H1 (cell line): ENCODE measurements around the gene PRSS50. TPM values are rescaled to one million over a fixed set of nuclear protein-coding genes. Genes with fewer than 3 reads are reported as not detected.

Source experiments
- CREB1 ChIP-seq: IDR thresholded peaks from 2 replicates; pipeline ENCODE4 v1.6.1; 2012; ENCODE audit warnings: inconsistent platforms
- FOSL1 ChIP-seq: IDR thresholded peaks from 2 replicates; pipeline ENCODE4 v1.6.1; 2011; ENCODE audit warnings: mild to moderate bottlenecking, low read depth, low read length, moderate library complexity; ENCODE audit not compliant: insufficient read depth
- RAD21 ChIP-seq, 2 experiments: IDR thresholded peaks in 1 of 2; conservative IDR thresholded peaks in 1 of 2; 2 replicates each; pipeline ENCODE4 v1.6.1; 2011; ENCODE audit warnings: low read depth in 2 of 2, low read length in 2 of 2, improper control_type of control experiment in 1 of 2, inconsistent platforms in 1 of 2, mild to moderate bottlenecking in 1 of 2, moderate library complexity in 1 of 2
- RNF2 ChIP-seq: fragments of 200-900, 300-1000 bp; sonication (generic); IDR thresholded peaks from 2 replicates; pipeline ENCODE4 v1.7.1; 2016; ENCODE audit warnings: borderline replicate concordance, low read depth, mild to moderate bottlenecking, antibody characterized with exemption, low read length; ENCODE audit not compliant: poor library complexity, severe bottlenecking; ENCODE audit errors: missing control alignments
- polyA plus RNA-seq, 7 experiments: library from polyadenylated mRNA; depleted of rRNA in 3 of 7; stranded (reverse) in 5 of 7; unstranded in 2 of 7; fragments of >200 nt in 5 of 7; fragments of 200-250 nt in 2 of 7; gene quantifications; 1 replicate in 5 of 7; 2 replicates in 1 of 7; 4 replicates in 1 of 7; pipeline versions ENCODE4 v1.2.1 to v1.2.3, GENCODE V29; 2011 to 2013; ENCODE audit warnings: missing spikeins in 2 of 7, mixed read lengths in 2 of 7
- total RNA-seq: library from RNA; stranded (reverse); fragmentation: NEBNext Ultra II Directional; extraction: Animal tissue kit (Norgen Biotek cat#: 25700); gene quantifications from 2 replicates; pipeline ENCODE4 v1.2.1, GENCODE V29; 2021
- TF ChIP-seq, protein P1 (sequence below): fragments of 300-600 bp; sonication (generic); IDR thresholded peaks from 2 replicates; pipeline ENCODE4 v1.7.1; 2012; ENCODE audit warnings: low read length, moderate library complexity, mild to moderate bottlenecking, inconsistent platforms; ENCODE audit not compliant: insufficient replicate concordance

Gene PRSS50
- total and polyA plus RNA-seq, 2 of the 8 experiments (the other 6 are each of a cell fraction or from before 2014, with no cell fraction given): 0.47 to 0.71 TPM

DNA sequence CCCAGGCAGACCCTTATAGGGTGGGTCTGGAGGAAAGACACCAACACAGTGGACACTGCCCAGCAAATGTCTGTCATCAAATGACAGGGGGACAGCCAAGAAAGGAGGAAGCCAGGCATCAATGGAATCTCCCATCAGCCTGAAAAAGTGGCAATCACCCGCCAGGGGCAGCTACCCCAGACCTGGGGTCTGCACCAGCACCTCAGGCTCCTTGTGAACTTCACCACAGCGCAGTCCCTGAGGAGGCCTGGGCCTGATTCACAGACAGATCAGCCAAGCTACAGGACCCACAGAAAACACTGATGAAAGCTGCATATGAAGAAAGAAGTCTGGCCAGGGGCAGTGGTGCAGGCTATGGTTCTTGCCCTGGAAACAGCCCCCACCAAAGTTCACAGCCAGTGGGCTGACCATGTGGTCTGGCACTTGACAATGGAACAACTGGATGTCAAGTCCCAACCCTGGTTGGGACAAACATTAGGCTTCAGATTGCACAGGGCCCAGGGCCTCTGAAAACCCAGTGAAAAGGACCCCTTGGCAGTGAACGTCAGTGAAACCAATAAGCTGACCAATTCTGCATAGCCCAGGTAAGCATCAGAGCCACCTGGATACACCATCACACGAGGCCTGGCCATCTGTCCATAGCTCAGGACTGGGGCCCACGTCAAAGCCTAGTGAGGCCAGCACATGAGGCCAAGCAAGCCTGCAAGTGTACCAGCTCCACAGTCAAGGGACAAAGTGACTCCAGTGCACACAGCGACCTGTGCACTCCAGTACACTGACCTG is 53.3 kb downstream of the PRSS50 start (continued):
- TF ChIP-seq, protein P1, sequence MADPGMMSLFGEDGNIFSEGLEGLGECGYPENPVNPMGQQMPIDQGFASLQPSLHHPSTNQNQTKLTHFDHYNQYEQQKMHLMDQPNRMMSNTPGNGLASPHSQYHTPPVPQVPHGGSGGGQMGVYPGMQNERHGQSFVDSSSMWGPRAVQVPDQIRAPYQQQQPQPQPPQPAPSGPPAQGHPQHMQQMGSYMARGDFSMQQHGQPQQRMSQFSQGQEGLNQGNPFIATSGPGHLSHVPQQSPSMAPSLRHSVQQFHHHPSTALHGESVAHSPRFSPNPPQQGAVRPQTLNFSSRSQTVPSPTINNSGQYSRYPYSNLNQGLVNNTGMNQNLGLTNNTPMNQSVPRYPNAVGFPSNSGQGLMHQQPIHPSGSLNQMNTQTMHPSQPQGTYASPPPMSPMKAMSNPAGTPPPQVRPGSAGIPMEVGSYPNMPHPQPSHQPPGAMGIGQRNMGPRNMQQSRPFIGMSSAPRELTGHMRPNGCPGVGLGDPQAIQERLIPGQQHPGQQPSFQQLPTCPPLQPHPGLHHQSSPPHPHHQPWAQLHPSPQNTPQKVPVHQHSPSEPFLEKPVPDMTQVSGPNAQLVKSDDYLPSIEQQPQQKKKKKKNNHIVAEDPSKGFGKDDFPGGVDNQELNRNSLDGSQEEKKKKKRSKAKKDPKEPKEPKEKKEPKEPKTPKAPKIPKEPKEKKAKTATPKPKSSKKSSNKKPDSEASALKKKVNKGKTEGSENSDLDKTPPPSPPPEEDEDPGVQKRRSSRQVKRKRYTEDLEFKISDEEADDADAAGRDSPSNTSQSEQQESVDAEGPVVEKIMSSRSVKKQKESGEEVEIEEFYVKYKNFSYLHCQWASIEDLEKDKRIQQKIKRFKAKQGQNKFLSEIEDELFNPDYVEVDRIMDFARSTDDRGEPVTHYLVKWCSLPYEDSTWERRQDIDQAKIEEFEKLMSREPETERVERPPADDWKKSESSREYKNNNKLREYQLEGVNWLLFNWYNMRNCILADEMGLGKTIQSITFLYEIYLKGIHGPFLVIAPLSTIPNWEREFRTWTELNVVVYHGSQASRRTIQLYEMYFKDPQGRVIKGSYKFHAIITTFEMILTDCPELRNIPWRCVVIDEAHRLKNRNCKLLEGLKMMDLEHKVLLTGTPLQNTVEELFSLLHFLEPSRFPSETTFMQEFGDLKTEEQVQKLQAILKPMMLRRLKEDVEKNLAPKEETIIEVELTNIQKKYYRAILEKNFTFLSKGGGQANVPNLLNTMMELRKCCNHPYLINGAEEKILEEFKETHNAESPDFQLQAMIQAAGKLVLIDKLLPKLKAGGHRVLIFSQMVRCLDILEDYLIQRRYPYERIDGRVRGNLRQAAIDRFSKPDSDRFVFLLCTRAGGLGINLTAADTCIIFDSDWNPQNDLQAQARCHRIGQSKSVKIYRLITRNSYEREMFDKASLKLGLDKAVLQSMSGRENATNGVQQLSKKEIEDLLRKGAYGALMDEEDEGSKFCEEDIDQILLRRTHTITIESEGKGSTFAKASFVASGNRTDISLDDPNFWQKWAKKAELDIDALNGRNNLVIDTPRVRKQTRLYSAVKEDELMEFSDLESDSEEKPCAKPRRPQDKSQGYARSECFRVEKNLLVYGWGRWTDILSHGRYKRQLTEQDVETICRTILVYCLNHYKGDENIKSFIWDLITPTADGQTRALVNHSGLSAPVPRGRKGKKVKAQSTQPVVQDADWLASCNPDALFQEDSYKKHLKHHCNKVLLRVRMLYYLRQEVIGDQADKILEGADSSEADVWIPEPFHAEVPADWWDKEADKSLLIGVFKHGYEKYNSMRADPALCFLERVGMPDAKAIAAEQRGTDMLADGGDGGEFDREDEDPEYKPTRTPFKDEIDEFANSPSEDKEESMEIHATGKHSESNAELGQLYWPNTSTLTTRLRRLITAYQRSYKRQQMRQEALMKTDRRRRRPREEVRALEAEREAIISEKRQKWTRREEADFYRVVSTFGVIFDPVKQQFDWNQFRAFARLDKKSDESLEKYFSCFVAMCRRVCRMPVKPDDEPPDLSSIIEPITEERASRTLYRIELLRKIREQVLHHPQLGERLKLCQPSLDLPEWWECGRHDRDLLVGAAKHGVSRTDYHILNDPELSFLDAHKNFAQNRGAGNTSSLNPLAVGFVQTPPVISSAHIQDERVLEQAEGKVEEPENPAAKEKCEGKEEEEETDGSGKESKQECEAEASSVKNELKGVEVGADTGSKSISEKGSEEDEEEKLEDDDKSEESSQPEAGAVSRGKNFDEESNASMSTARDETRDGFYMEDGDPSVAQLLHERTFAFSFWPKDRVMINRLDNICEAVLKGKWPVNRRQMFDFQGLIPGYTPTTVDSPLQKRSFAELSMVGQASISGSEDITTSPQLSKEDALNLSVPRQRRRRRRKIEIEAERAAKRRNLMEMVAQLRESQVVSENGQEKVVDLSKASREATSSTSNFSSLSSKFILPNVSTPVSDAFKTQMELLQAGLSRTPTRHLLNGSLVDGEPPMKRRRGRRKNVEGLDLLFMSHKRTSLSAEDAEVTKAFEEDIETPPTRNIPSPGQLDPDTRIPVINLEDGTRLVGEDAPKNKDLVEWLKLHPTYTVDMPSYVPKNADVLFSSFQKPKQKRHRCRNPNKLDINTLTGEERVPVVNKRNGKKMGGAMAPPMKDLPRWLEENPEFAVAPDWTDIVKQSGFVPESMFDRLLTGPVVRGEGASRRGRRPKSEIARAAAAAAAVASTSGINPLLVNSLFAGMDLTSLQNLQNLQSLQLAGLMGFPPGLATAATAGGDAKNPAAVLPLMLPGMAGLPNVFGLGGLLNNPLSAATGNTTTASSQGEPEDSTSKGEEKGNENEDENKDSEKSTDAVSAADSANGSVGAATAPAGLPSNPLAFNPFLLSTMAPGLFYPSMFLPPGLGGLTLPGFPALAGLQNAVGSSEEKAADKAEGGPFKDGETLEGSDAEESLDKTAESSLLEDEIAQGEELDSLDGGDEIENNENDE: no peak
- TF ChIP-seq RAD21 (IDR thresholded peaks at IDR 0.05 in 1 of 2, conservative IDR thresholded peaks at IDR 0.05 in 1 of 2; ENCODE audit: low read depth in 2 of 2, low read length in 2 of 2) (no peak), RNF2 (no peak), FOSL1 (no peak), CREB1 (no peak)
